CD4-positive, alpha-beta T cell treated with Interleukin-1 beta for 1 hour (primary cell): ENCODE data around the gene CST4.
"Not testable (repeated sequence)": the region's sequence is repeated elsewhere in the genome, so short reads cannot be mapped to it uniquely, and the experiment has no call there.

Experiments
- DNase-seq, 2 donors: peaks; one replicate each; pipeline ENCODE4 v3.0.0-alpha.2; 2020 to 2022

CST4 gene, protein sequence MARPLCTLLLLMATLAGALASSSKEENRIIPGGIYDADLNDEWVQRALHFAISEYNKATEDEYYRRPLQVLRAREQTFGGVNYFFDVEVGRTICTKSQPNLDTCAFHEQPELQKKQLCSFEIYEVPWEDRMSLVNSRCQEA

DNA sequence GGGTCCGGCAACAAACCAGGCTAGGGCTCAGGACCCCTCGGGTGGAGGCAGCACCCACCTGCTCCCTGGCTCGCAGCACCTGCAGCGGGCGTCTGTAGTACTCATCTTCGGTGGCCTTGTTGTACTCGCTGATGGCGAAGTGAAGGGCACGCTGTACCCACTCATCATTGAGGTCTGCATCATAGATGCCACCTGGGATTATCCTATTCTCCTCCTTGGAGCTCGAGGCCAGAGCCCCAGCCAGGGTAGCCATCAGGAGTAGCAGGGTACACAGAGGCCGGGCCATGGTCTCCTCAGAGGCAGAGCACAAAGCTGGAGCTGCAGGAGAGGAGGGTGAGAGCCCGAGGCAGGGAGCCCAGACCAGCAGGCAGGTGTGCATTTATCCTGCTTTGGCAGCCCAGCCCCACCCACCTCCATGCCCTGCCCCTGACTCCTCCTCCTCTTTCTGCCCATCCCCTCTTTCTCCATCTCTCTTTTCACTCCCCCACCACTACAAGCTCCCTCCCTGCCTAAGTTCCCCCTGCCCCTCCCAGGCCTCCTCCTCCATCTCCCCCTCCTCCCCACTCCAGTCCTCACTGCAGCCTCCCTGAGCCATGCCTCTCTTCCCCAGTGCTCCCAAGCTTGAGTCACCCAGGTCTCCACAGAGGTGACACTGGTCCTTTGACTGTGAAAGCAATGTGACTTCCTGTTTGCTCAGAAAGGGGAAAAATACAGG, at the start of gene CST4:
Gene CST4, minus strand, starts transcription at position 355 of the 715 bp plus-strand sequence. Its CDS starts 69 bp downstream, at position 286.
- DNase-seq, result not testable (repeated sequence)

DNA sequence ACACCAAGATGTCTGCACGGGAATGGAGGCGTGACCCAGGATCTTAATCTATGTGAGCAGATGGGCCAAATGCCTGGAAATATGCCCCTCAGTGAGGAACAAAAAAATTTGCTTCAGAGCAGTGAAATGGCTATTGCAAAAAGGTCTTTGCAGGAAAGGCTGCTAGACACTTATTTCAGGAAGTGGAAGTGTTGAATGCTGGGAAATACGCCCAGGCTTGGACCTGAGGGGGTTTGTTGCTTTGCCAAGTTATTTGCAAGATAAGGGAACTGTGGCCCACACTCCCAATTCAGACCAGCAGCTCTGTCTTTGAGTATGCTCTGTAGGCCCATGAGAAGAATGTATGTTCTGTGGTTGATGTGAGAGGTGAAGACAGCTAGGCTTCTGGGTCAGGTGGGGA, 46.6 kb upstream of the CST4 start:
- DNase-seq, result not testable (repeated sequence)

DNA sequence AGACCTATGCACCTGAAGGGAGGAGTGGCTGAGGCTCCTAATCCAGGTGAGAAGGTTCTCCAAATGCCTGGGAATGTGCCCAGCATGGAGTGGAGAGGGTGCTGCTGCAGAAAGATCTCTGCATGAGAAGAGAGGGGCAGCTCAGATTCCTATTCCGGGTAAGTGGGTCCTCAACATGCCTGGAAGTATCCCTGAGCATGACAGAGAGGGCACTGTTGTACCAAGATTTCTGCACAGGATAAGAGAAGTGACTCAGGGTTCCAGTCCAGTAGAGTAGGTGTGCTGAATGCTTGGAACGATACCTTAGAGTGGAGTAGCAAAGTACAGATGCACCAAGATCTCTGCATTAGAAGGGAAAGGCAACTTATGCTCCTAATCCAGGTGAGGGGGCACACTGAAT, 46.1 kb upstream of the CST4 start:
- DNase-seq, result not testable (repeated sequence)

DNA sequence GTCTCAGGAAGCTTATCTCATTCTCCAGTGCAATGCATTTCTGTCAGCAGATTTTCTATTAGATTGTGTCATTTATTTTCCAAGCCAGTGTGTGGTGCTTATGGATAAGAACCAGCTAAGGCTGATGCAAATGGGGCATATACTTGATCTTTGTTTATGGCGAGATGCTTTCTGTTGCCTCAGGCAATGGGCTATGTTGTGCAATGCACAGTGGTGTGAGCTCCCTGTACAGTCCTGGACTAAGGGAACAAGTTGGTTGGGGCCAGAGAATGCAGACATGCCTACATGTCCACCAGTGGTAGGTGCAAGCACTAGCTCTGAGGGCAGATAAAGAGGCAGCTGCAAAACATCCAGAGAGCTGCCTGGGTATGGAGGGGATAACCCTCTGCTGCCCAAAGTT, 45.6 kb upstream of the CST4 start:
- DNase-seq, result not testable (repeated sequence)

DNA sequence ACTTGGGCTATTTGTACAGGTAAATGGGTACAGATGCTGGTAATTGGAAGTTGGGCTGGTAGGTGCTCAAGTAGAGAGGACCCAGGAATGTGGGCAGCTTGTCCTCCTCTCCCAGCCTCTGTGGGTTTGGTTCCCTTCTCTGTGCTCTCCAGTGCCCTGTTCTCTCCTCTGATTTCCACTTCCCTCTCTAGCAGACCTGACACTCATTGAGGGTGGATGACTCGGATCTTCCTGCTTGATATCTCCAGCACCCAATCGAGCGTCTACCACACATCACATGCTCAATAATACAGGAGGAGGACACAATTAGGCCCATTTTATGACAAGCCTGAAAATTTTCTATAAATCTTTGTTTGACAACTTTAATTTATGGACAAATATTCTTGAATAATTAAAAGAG, 38.2 kb upstream of the CST4 start:
- DNase-seq, result no peak

DNA sequence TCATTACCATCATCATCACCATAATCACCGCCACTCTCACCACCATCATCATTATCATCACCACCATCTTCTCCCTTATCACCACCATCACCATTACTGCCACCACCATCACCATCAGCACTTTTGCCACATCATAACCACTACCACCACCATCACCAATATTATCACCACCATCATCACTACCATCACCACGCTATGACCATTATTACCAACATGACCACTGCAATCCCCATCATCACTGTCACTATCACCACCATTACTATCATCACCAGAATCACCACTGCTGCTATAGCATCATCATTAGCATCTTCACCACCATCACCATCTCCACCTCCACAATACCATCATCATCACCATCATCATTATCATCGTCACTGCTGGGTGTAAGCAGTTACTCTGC, 36.3 kb upstream of the CST4 start:
- DNase-seq, result no peak

DNA sequence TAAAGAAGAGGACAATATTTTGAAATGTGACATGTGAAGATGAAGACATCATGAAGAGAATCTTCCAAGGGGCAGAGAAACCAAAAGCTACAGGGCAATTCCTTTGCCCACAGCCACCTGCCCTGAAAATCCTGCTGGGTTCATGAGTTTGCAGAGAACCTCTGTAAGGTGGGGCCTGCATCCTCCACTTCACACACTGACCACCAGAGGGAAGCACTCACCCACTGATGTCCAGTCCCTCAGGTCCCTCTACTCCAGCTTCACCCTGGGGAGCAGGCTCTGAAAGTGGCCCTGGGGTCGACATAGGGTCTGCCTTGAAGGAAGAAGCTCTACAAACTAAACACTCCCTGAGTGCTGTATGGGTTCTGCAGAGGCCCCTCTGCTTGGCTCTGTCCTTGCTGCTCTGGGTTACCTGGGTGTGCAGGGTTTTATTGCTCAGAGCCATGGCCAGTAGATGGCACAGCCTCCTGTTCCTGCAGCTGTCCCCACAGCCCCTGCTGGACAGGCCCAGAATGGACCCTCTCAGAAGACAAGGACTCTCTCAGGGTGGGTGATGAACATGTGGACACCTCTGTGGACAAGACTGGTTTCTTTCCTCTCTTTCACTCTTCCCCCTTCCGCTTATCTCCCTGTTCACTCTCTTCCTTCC, 34.9 kb upstream of the CST4 start:
- peak; percentile 0 to 12 for DNase-seq

DNA sequence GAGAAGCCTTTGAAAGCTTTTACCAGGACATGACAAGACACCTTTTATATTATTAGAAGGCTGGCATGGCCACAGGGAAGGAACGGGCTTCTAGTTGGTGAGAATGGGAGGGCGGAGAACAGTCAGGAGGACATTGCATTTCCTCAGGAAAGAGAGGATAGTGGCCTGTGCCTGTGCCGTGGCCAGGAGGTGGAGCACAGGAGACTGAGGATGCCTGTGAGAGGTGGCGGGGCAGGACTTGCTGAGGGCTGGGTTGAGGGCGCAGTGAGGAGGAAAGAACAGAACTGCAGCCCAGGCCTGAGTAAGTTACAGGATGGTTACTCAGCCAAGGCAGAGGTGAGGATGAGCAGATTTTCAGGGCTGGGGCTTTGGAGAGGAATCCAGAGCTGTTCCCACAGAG, 34.0 kb upstream of the CST4 start:
- DNase-seq, result not testable (repeated sequence)

DNA sequence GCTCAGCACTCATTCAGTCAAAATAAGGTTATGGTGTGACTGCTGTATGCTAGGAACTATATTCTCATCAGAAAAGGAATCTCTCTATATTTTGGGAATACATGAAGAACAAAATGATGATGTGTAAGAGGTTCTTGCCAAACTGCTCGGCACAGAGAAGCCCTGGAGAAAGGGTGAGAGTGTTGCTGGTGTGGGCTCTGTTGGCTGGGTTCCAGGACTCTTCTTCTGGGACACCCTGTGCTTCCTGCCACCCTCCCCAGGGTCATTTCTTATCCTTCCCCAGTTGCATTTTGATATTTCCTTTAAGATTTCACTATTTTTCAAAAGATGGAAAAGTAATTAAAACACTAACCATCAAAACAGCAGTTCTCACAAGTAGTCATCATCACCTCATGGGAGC, 33.1 kb upstream of the CST4 start:
- DNase-seq, result no peak

DNA sequence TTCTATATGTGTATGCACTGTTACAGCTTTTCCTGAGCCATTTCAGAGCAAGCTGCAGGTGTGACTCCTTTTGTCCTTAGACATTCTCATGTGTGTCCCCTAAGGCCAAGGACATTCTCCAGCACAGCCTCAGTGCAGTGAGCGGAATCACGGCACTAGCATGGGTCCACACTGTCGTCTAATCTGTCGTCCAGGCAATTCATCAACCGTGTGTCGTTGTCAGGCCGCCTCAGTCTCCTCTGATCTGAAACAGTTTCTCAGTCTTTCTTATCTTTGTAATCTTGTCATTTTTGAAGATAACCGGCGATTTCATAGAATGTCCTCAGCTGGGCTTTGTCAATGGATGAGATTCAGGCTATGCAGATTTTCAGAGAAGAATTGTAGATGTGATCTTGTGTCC, 30.5 kb upstream of the CST4 start:
- not testable (repeated sequence) for DNase-seq

DNA sequence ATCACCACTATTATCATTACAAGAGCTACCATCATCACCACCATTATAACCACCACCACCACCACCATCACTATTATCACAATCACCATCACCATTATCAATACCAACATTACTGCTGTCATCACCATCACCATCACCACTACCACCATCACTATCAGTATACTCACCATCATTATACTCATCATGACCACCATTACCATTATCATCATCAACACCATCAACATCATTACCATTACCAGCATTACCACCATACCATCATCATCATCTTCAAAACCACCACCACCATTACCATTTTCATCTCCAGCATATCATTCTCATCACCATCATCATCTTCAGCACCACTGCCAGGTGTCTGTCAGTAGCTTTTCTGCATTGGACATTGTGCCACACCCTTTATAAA, 22.9 kb upstream of the CST4 start:
- not testable (repeated sequence) for DNase-seq

DNA sequence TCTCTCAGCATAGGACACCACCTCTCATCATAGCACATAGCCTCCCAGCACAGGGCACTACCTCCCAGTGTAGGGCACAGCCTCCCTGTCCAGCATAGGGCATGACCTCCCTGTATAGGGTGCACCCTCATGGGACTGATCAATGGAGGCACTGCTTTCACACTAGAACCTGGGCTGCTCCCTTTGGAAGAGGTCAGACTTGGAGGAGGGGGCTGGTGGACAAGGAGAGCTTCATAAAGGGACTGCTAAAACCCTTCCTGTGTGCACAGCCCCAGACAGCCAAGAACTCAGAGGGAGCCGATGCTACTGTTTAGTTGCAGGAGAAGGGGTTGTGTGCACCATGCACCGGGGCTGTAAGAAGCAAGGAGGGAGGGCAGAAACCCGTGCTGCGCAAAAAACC, 21.9 kb upstream of the CST4 start:
- no peak for DNase-seq

DNA sequence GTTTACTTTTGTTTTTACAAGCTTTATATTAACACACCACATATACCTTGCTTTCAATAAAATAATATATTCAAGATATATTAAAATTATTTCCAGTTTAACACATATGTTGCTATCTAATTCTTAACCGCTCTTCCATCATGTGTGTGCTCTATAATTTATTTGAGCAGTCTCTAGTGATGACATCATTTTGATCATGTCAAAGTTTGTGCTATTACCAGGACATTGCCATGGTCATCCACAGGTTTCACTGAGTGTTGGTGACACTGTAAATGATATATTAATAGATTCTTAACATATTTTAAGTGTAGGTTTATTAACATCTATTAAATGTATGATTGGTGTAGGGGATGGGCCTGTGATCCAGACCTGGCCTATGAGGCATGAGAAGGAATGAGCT, 17.1 kb upstream of the CST4 start:
- no peak for DNase-seq

DNA sequence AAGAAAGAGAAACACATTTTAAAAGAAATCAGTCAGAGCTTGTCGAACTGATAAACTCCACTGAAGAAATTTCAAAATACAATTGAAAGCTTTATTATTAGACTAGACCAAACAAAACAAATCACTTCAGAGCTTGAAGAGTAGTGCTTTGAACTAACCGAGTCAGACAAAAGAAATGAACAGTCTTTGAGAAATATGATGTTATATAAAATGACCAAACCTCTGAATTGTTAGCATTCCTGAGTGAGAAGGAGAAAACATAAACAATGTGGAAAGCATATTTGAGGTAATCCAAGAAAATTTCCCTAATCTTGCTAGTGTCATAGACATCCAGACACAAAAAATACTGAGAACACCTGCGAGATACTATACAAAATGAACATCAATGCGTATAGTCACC, 13.2 kb upstream of the CST4 start:
- no peak for DNase-seq

DNA sequence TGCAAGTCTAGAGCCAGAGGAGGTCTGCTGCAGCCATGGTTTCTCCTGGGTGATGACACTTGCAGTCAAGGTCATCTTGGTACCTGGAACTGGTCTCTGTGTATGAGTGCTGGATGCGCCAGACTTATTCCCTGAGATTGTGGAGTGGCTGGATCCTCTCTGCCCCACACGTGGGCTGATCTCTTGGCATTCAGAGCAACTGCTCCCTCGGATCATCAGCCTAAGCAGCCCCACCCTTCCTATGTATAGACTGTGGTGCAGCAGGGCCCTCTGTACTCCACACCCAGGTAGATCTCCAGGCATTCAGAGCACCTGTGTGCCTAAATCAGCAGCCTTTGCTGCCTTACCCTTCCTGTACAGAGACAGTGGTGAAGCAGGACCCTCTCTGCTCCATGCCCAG, 12.1 kb upstream of the CST4 start:
- no peak for DNase-seq

DNA sequence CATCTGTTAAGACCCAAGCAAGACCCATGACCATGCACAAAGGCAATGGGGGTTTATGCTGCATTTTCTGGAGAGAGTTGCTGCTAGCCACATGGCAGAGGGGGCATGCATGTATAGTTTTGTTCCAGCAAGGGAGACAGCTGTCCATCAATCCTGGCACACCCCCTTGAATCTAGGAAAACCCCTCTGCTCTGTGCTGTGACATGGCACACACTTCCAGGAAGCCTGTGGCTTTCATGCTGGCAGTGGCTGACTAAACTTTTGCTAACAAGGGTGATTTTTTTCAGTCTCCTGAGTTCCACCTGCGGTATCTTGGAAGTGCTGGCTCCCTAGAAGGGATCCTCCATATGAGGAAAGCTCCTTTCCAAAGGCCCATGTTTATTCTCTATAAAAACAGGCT, 9.1 kb upstream of the CST4 start:
- no peak for DNase-seq

DNA sequence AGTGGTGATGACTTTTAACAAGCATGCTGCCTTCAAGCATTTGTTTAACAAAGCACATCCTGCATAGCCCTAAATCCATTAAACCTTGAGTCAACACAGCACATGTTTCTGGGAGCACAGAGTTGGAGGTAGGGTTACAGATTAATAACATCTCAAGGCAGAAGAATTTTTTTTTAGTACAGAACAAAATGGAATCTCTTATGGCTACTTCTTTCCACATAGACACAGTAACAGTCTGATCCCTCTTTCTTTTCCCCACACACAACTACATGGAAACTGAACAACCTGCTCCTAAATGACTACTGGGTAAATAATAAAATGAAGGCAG, 6.2 kb upstream of the CST4 start:
- not testable (repeated sequence) for DNase-seq

DNA sequence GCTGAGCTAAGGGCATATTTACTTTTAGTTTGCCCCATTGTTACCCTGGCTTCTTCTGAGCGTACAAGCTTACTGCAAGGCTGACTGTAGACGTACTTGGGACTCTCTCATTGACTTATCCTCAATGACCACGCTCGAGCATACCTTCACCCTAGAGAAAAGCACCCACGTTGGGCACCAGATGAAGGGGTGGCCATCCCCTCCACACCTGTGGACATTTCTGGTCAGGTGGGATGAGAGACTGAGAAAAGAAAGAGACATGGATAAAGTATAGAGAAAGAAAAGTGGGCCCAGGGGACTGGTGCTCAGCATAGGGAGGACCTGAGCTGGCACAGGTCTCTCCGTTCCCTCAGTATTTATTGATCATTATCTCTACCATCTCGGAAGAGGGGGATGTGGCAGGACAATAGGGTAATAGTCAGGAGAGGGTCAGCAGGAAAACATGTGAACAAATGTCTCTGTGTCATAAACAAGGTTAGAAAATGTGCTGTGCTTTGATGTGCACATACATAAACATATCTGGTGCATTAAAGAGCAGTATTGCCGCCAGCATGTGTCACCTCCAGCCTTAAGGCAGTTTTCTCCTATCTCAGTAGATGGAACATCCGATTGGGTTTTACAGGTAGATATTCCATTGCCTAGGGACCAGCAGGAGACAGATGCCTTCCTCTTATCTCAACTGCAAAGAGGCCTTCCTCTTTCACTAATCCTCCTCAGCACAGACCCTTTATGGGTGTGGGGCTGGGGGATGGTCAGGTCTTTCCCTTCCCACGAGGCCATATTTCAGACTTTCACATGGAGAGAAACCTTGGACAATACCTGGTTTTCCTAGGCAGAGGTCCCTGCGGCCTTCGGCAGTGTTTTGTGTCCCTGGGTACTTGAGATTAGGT, 5.6 kb upstream of the CST4 start:
- DNase-seq, result not testable (repeated sequence)

DNA sequence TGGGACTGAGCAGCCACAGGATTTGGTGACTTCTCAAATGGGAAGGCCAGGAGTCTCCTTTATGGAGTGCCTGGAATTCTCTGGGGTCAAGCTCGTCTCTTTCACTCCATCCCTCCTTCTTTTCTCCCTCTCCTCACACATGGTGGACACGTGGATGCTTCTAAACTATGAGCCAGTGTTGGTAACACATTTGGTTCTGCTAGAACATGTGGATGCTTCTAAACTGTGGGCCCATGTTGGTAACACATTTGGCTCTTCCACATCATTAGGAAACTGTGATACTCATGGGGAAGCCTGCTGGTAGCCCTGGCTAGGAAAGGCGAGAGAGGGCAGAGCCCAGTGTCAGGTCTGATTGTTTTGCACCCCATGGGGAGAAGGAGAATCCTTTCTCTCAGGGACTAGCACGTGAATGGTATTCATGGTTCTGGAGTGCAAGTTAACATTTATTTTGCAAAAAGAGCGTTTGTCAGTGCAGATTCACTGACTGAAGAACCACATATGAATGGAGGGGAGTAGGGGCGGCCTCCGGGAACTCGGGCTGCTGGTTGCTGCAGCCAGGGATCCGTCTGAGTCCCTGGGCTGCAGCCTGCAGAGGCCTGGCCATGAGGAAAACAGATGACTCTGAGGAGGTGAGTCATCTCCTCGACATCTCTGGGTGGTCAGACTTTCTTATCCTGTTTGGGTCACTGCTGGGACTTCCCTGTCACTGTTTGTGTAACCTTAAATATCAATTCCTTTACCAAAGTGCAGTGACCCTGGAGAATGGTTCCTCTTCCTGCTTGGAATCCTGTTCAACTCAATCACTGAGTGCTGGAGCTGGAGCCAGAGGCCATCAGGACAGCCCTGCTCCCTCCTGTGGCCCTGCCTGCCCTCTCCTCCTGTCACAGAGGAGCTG, 4.1 kb upstream of the CST4 start:
- not testable (repeated sequence) for DNase-seq

DNA sequence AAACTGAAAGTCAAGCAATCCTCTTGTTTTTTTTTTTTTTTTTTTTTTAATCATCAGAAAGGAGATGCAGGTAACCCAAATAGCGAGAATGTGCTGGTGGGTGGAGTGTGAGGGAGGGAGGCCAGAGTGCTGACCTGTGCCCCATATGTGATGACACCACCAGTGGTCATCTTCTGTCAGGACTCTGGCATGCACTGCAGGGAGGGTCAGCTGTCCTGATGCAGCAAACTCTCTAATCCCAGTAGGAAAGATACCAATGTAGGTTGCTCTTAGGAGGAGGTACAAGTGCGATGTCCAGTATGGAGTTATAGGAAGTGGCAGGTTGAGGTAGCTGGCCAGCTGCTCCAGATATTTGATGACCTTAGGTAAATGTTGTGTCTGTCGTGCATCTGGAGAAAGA, 2.8 kb upstream of the CST4 start:
- DNase-seq, result no peak

DNA sequence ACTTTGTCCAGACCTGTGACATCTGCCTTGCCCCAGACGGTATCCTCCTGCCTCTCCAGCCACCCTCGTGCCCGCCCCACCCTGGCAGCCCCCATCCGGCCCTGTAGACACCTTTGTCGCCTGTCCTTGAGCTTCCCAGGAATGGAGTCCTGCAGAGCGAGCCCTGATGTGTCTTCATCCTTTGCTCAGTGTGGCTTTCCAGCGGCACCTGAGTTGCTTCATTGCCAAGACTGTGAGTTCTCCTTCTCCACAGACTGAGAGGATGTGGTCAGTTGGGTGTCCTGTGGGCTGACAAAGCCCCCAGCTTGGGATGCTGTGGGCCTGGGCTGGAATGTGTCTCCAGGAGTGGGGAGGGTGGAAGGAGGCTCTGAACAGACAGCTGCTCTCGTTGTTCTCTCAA, 1.7 kb upstream of the CST4 start:
- no peak for DNase-seq

DNA sequence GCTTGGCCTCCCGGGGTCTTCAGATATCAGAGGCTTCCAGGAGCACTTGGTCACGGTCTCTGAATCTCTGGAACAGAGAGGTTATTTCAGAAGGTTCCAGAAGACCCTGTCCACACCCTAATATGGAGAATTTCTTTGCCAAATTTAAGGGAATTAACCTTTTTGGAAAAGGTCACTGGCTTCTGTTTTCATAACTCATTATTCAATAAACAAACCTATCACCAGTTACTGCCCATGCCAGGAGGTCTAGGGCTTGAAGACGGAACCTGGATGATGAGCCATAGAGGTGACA, 507 bp upstream of the CST4 start:
- no peak for DNase-seq

DNA sequence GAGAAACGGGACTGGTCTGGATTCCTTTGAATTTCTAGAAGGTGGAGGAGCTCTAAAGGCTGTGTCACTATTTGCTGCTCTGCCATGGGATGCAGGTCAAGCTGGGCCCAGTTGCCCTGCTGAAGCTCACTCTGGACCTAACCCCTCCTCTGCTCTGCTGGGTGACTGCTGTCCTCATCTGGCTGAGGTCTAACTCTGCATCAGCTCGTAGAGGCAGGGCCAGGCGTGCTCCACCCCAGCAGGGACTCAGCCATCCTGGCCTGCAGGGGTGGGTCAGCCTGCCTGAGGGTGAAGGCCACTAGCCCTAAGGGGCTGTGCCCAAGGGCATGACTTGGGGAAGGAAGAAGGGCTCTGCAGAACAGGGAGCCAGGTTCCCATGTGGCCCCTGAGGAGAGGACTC, 852 bp downstream of the CST4 start:
- DNase-seq, result no peak
